HG02678 (cell line): ENCODE data around the gene PPM1F.

Experiments used
- ATAC-seq: cut with Tn5 transposase; IDR thresholded peaks from one replicate; pipeline ENCODE4 v1.9.1; 2021; ENCODE audit warnings: mild to moderate bottlenecking, moderate library complexity; ENCODE audit not compliant: unreplicated experiment

Gene PPM1F

DNA sequence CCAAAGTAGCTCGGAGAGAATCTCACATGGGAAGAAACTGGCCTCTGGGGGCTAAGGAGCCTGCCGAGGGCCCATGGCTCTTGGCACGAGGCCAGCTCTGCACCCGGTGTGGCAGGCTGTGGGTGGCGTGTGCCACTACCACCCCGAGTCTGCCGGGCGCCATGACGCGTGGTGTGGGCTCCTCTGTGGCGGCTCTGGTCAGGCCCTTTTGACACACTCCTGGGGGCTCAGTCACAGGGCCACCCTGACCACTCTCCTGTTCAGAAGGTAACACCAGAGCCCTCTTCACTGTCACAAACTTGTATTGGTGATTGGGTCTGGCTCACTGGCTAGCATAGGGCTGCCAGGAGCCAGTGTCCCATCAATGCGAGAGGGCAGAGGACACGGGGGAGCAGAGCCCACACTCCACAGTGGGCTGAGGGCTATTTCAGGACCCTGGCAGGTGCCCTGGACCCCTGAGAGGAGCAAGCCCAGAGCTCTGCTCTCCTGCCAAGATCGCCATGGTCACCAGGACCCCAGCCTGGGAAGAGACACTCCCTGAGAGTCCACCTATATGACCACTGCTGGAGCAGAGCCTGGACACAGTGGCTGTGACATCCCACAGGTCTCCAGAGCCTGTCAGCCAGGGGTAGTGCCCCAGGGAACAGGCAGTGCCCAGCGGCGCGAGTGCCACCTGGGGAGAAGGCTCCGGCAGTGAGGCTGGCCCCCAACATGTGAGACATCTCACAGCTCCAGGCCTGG lies 8.6 kb upstream of the PPM1F start:
- ATAC-seq: no peak

DNA sequence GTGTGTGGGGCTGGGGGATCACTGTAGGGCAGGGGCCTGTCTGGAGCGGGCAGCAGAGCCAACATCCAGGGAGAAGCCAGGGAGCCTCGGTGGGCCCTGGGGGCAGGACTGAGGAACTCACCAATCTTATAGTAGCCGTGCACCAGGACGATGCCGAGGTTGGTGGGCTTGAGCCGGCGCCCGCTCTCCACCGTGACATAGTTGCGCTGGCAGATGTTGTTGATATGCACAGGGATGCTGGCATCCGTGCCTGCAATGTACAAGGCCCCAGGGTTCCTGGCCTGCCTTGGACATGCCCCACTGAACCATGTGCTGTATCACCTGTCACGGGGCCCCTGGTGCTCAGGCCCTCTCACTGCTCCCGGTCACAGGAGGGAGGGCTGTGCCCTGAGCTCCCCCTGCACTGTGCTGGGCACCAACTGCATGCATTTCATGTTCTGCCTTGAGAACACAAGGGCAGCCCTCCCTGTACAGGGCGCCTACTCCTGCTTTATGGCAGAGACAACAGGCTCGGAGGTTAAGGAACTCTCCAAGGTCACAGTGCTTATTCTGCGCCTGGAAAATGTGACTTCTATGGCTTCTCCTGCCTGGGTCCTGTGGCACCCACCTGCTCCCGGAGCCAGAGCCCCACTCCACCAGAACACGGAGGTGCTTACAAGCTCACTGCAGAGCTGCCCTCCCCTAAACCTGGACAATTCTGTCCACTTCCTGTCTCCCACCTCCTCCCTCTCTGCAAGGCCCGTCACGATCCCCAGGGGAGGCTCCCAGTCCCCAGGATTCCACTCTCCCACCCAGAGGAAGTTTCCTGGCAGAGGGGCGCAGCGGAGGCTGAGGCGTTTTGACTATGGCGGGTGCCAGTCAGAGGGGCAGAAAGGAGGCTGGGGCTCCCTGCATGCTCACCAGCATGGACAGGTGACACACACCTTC lies 7.8 kb upstream of the PPM1F start:
- ATAC-seq: no peak

DNA sequence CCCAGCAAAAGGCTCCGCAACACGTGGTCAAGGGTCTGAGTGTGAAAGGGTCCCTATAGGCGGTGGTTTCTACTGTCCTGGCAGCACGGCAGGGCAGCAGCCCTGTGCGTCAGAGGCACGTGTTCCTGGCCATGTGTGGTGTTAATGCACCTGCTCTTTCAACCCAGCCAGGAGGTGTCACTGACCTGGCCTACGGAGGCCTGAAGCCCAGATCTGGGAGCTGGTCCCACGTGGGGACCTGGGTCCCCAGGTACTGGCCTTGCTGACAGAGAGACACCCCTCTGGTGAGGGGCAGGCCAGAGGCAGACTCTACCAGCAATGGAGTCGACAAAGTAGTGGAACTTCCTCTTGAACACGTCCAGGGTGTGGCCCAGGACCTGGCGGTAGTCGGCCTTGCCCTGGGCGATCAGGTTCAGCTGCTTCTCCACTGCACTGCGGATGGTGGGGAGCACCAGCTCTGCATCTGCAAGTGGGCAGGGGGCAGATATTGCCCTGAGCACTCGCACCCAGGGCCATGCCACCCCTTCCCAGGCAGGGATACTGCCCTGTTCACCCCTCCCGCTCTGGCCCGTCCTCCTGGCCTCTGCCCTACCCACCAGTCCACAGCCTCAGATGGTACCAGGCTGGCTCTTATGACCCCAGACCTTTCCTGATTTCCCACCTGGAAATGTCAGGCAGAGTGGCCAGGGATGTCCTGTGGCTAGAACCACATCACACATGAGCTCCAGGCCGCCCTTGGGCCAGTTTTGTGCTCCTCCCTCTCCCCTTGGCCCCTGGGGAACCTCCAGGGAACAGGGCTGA lies 6.8 kb upstream of the PPM1F start:
- ATAC-seq: no peak

DNA sequence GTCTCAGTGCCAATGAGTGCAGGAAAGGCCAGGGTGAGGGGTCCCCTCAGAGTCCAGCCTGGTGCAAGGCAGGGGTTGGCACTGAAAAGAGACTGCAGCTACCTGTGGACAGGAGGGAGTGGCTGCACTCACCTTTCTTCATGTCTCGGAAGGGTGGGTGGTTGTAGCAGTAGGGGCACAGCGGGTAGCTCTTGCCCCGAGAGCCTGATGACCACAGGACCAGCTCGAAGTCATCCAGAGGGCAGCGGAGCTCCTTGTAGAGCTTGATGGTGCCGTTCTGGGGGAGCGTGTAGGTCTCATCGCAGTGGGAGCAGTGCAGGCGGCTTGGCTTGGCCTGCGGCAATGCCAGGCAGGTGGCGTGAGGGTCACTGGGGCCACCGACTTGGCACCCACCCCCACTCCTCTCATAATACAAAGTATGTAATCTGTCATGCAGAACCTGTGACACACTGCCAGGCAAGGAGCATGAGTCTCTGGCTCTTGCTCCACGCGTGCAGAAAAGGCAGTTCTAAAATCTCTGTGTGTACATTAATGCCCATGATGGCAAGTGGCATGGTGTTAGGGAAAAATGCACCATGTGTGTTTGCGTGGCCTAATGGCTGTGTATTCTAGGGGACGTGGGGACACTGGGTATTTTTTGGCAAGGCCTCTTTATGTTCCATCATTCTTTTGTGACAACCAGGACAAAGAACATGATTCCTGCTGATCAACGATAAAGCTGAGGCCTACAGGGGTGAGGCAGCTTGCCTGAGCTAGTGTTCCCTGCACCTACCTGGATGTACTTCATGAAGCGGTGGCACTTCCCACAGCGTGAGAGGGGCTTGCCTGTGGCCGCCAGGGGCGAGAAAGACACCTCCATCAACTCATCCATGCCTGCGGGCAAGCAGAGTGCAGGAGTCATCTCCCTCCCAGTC lies 6.0 kb upstream of the PPM1F start:
- ATAC-seq: no peak

DNA sequence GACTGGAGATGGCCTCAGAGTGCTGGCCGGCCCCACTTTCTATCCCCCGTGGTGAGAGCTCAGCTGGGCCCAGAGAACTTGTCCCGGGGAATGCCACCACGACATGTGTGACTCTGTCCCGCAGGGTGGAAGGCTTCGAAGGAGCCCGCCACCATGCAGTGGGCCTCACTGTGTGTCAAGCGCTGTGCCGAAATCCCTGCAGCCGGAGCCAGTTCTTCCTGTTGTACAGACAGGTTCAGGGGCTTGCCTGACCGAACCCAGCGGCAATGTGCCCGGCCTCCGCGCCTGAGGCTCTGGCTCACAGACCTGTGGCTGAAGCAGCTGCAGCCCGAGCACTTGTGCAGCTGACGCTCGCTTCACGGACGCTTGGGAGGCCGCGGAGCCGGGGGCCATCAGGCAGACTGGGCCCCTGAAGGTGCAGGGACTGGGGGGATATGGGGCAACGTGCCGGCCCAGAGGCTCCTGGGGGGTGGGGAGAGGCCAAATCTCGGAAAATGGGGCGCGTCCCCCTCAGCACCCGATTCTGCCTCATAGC lies 650 bp downstream of the PPM1F start:
- no peak for ATAC-seq

DNA sequence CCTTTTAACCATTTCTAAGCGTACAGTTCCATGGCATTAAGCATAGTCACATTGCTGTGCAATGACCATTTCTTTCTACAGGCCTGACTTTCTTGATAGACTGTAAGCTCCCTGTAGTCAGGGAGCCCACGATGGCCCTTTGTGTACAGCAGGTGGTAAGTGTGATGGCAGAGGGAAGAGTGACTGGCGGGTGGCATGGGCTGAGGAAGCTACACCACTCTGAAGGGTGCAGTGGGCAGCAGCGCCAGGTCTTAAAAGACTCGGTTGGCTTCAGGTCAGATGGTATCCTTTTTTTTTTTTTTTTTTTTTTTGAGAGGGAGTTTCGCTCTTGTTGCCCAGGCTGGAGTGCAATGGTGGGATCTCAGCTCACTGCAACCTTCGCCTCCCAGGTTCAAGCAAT lies 1.6 kb downstream of the PPM1F start:
- no peak for ATAC-seq

DNA sequence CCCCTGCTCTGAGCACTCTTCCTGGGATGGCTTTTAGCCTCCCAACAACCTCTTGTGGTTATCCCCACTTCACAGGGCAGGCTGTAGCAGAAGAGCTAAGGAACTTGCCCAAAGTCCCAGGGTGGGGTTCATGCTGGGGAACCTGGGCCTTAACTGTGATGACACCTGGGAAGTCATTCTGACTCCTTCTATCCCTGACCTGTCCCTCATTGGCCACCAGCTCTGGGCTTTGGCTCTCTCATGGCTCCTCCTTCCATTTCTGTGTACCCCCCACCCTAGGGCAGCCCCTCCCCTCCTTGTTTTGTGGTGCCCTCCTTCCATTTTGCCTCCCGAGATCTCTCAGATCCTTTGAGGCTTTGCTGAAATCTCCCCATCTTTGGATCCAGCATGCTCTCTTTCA lies 2.7 kb downstream of the PPM1F start:
- no peak for ATAC-seq

DNA sequence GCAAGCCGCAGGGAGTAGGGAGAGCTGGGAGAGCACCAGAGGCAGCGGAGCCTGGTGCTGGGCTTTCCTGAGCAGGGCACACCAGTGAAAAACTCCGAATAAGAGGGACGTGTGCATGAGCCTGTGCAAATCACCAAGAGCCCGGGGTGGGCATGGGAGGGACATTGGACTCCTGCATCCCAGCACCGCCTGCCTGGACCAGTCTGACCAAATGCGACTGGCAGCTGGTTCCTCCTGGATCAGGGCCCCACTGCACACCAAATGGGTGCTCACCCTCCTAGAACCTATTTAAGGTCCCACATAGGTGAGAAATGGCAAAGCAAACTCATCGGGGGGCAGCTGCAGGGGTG lies 3.1 kb downstream of the PPM1F start:
- no peak for ATAC-seq

DNA sequence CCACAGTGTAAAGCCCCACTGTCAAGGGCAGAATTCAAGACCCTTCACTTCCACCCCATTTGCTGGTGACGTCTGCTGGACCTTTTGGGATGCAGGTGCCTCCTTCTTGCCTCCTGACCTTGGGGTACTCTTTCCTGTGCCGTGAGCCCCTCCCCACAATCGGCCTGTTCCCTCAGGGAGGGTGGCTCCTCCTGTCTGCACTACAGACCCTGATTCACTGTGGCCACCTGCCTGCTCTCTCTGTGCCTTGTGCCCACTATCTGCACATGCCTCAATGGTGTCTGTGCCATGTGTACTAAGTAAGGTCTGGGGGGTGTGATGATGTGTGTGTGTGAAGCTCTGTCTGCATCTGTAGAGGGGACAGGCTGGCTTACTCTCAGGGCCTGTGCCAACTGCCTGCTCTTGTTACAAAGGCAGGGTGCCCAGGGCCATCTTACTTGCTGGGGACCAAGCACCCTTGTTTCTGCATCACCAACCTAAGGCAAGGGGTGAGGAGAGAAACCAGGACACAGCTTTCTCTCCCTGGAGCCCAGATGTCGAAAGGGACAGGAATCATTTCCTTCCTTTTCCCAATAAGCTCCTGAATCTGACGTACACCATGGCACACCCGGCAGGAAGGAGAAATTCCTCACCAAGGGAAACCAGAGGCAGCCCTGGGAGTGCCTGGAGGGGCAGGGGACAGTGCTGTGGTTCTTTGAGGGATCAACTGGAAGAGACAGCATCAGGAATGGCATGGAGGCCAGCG lies 3.7 kb downstream of the PPM1F start:
- ATAC-seq: no peak

DNA sequence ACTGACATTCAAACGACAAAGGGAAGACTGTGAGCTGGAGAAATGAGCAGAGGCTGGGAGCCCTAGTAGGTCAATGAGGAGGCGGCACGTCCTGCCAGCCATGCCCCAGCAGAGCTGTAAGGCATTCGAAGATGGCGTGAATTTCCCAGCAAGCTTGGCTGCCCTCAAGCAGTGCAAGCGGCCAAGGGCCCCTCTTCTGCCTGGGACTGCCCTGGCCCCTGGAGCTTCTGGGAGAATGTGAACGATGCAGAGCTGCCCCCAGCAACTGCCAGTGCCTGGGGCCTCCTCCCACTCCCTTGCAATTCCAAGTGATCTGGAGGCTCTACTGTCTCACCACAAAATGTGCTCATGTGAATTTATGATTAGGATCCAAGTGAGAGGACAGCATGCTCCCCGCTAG lies 4.3 kb downstream of the PPM1F start:
- ATAC-seq: no peak

DNA sequence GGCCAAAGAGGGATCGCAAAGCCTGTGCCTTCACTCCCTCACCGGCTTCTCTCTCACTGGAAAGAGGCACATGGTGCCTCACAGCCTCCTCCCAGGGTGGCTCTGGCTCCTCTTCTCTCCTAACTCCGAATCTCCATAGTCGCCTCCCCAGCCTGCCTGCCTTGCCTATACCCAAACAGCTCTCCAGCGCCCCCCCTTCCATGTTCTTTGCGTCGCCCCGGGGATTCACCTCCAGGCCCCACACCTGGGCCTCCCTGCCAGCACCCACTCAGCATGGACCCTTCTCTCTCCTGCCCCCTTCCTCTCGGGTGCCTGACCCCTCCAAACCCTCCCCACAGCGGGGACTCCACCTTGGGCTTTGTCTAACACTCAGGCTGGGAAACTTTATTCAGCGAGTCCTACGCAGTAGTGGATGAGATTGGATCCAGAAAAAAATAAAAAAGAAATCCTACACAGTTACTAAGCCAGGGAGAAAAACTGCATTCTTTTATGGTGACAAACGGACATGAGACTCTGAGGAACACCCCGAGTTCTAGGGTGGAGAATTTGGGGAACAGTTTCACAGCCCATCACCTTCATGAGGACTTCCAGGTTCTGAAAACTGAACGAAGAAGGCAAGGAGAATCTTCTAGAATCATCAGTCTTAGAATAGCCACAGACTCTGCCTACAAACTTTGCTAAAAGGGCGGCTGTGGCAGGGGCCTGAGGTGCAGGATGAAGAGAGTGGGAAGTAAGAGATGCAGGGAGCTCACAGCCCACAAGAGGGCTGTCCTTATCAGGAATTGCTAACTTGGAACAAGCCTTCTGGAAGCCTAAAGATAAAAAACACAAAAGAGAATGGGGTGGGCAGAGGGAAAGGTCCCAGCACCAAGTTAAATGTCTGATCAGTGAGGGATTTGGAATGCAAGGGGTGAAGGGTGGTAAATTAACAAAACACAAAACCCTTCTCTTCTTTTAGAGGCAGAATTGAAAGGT lies 5.3 kb downstream of the PPM1F start:
- no peak for ATAC-seq

DNA sequence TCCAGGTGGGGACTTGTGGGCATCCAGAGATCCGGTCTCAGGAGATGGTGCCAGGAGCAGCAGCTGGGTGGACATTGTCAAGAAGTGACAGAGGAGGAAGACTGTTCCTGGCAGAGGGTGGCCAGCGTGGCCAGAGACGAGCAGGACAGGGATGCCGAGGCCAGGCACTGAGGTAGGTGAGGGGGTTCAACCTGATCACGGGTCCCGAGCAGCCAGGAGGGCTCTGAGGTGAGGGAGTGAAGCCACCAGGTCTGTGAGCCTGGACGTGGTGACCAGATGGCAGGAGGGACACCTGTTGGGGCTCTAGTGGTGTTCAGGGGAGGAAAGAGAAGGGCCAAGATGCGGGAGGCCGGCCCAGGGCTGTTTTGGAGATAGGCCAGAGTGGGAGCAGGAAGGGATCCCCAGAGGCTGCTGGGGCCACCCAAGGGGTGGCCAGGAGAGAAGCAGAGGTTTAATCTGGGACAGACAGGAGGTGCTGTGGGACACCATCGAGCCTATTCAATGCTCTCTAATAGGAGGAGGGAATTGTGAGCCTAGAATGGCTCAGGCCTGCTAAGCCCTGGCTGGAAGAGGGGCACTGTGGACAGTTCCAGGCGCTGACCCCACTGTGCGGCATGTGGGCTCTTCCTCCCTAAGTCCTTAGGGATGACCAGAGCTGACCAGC lies 6.3 kb downstream of the PPM1F start:
- no peak for ATAC-seq

DNA sequence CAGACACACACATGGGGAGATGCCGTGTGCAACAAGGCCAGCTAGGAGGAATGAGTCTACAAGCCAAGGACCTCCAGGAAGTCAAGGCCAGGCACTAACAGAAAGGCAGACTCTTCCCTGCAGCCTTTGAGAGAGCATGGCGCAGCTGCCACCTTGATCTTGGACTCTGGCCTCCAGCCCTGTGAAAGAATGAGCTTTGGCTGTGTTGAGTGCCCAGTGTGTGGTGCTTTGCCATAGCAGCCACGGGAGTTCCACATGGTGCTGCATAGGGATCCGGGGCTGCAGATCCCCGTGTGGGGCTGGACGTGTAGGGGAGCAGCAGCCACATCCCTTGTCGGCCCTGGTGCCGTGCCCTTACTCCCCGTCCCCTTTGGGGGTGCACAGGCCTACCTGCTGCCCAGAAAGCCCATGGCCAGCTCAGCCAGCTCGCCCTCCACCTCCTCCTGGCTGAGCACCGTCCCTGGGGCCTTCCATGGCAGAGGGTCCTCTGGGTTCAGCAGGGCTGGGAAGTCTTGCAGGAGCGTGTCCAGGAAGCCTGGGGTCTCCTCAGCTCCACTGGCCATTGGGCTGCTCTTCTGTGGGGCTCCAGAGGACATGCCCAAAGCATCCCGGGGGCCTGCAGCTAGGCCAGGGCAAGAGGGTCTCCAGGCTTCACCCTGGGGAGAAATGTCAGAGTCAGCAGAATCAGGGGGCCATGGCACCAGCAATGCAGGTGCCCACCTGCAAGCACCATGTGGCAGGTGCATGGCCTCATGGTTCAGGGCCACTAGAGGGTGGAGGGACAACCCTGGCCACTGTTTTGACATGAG lies 7.0 kb downstream of the PPM1F start:
- no peak for ATAC-seq

DNA sequence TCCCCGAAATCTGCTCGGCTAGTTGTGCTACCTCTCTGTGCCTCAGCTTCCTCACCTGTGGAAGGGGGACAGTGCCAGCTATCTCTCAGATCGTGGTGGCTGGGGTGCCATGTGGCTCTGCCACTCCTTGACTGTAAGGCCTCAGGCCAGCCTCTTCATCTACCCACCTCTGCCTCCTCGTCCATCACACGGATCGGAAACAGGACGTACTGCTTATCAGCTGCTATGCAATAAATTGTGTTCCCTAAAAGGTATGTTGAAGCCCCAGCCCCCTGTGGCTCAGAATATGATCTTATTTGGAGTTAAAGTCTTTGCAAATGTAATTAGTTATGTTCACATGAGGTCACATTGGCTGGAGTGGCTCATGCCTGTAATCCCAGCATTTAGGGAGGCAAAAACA lies 7.8 kb downstream of the PPM1F start:
- no peak for ATAC-seq

DNA sequence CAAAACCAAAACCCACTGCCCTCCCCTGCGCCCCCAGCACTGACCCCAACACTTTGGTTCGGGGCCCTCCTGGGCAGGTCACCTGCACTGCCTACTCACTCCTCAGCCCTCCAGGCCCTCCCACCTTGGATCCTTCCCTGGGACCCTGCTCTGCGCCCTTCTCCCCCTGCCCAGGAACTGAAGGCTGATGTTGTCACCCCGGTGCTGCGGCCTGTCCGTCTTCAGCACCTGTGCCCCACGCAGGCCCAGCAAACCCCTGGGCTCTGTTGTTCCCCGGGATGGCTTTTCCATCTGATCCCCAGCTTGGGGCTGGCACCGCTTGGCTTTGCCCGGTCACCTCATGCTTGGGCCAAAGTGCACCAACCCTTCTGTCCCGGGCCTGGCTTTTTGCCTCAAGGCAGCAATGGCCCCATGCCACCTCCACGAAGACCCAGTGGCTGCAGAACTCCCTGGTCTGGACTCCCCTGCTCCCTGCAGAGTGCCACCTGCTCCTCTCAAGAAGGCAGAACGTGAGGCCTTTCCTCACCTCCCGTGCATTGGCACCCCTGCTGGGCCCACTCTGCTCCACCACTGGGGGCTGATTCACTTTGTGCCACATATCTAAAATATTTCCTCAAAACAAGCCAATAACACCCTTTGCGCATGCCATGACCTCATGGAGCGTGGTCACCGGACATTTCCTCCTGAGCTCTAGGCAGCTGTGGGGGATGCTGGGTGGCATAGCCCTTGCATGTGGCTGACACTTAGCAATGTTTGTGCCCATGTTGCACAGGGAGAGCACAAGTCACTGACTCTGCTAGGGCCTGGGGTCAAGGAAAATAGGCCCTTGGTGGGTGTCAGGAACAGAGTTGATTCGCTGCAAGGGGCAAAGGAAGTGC lies 8.8 kb downstream of the PPM1F start:
- ATAC-seq: no peak
